CD14-positive monocyte (primary cell): ENCODE data around the gene CDK5RAP2. TPM values are rescaled to one million over a fixed set of nuclear protein-coding genes. Genes with fewer than 3 reads are reported as not detected.

ENCODE experiments used
- DNase-seq, 3 donors: peaks; one replicate each; pipeline ENCODE4 v3.0.0-alpha.2; 2011 to 2022
- H2AFZ ChIP-seq: 2 replicates; pipeline ENCODE4 v1.6.0; 2012; ENCODE audit warnings: mild to moderate bottlenecking, low read depth, low read length, inconsistent platforms; ENCODE audit not compliant: insufficient read depth, poor library complexity, severe bottlenecking
- H3K27ac ChIP-seq, 2 donors: 1 replicate in 1 of 2; 2 replicates in 1 of 2; pipeline ENCODE4 v1.5.1; 2012 to 2013; ENCODE audit warnings: low read length in 2 of 2, control low read depth in 1 of 2, inconsistent platforms in 1 of 2, low read depth in 1 of 2, mild to moderate bottlenecking in 1 of 2
- H3K27me3 ChIP-seq, 2 donors: one replicate each; pipeline versions ENCODE4 v1.6.0 to v1.6.1; 2011 to 2013; ENCODE audit warnings: low read length in 2 of 2; ENCODE audit not compliant: control insufficient read depth in 2 of 2, insufficient read depth in 2 of 2
- H3K36me3 ChIP-seq, 2 donors: replicated peaks in 1 of 2; 1 replicate in 1 of 2; 2 replicates in 1 of 2; pipeline versions ENCODE4 v1.5.1 to v1.6.1; 2012 to 2013; ENCODE audit warnings: low read length in 2 of 2, control low read depth in 1 of 2, inconsistent platforms in 1 of 2, mild to moderate bottlenecking in 1 of 2; ENCODE audit not compliant: insufficient read depth in 2 of 2, control insufficient read depth in 1 of 2
- H3K4me1 ChIP-seq, 2 donors: 1 replicate in 1 of 2; 2 replicates in 1 of 2; pipeline versions ENCODE4 v1.5.1 to v1.6.1; 2012 to 2013; ENCODE audit warnings: low read length in 2 of 2, control low read depth in 1 of 2, inconsistent platforms in 1 of 2, mild to moderate bottlenecking in 1 of 2, moderate library complexity in 1 of 2; ENCODE audit not compliant: insufficient read depth in 2 of 2, control insufficient read depth in 1 of 2
- H3K4me2 ChIP-seq: replicated peaks from 2 replicates; pipeline ENCODE3; 2012; ENCODE audit warnings: low read length, moderate library complexity, mild to moderate bottlenecking; ENCODE audit not compliant: poor library complexity, severe bottlenecking; ENCODE audit errors: extremely low read depth
- H3K4me3 ChIP-seq, 3 experiments: fragments of 200-600 bp in 1 of 3; sonication (generic) in 1 of 3; replicated peaks in 1 of 3; 1 replicate in 2 of 3; 2 replicates in 1 of 3; pipeline ENCODE4 v1.5.1; 2011 to 2013; ENCODE audit warnings: low read length in 3 of 3, mild to moderate bottlenecking in 3 of 3, control low read depth in 2 of 3, low read depth in 2 of 3, inconsistent platforms in 1 of 3, moderate library complexity in 1 of 3
- H3K79me2 ChIP-seq: 2 replicates; pipeline ENCODE4 v1.6.0; 2012; ENCODE audit warnings: mild to moderate bottlenecking, control low read depth, inconsistent platforms, low read length, moderate library complexity; ENCODE audit not compliant: insufficient read depth
- H3K9ac ChIP-seq: 2 replicates; pipeline ENCODE4 v1.6.0; 2017; ENCODE audit warnings: low read length, mild to moderate bottlenecking; ENCODE audit not compliant: insufficient read depth, poor library complexity, severe bottlenecking
- H3K9me3 ChIP-seq, 2 donors: replicated peaks in 1 of 2; 1 replicate in 1 of 2; 2 replicates in 1 of 2; pipeline versions ENCODE4 v1.5.1 to v1.6.1; 2012 to 2013; ENCODE audit warnings: low read length in 2 of 2, control low read depth in 1 of 2; ENCODE audit not compliant: control insufficient read depth in 1 of 2, insufficient read depth in 1 of 2
- H4K20me1 ChIP-seq: 2 replicates; pipeline ENCODE4 v1.6.0; 2012; ENCODE audit warnings: mild to moderate bottlenecking, low read length, control low read depth, moderate library complexity; ENCODE audit not compliant: insufficient read depth
- H3K27ac Mint-ChIP-seq, 7 donors: one replicate each; pipeline ENCODE4 v1.8.0; 2020; ENCODE audit warnings: mild to moderate bottlenecking in 7 of 7, mixed read lengths in 7 of 7, moderate library complexity in 6 of 7, inconsistent platforms in 2 of 7
- H3K27me3 Mint-ChIP-seq, 3 donors: one replicate each; pipeline ENCODE4 v1.8.0; 2021 to 2022; ENCODE audit warnings: low read depth in 3 of 3, mild to moderate bottlenecking in 3 of 3, mixed read lengths in 3 of 3, moderate library complexity in 3 of 3, inconsistent platforms in 1 of 3
- H3K36me3 Mint-ChIP-seq, 2 donors: one replicate each; pipeline ENCODE4 v1.8.0; 2020; ENCODE audit warnings: mixed read lengths in 2 of 2, inconsistent platforms in 1 of 2, mild to moderate bottlenecking in 1 of 2
- H3K4me1 Mint-ChIP-seq: one replicate; pipeline ENCODE4 v1.8.0; 2020; ENCODE audit warnings: mild to moderate bottlenecking, mixed read lengths
- H3K4me3 Mint-ChIP-seq, 2 donors: one replicate each; pipeline ENCODE4 v1.8.0; 2020; ENCODE audit warnings: mild to moderate bottlenecking in 2 of 2, mixed read lengths in 2 of 2, moderate library complexity in 1 of 2
- H3K9me3 Mint-ChIP-seq, 7 donors: one replicate each; pipeline ENCODE4 v1.8.0; 2020 to 2022; ENCODE audit warnings: mixed read lengths in 7 of 7, mild to moderate bottlenecking in 6 of 7, moderate library complexity in 6 of 7, inconsistent platforms in 2 of 7
- CTCF ChIP-seq: fragments of 200-600 bp; IDR thresholded peaks from one replicate; pipeline ENCODE4 v1.8.0; 2022; ENCODE audit warnings: antibody characterized with exemption, mild to moderate bottlenecking
- WGBS: methylation state at CpG from one replicate; pipeline ENCODE4 v1.1.5; 2013; ENCODE audit warnings: missing lambda C conversion rate; ENCODE audit not compliant: insufficient coverage; 5-methylcytosine and 5-hydroxymethylcytosine counted together
- intact Hi-C, 2 donors: fragments of 100-400 bp; cut with micrococcal nuclease; formaldehyde crosslinking; loops; one replicate each; pipeline versions ENCODE4 v1.15.0 to v1.15.1; 2023
- polyA plus RNA-seq, 3 donors: library from polyadenylated mRNA; depleted of rRNA in 1 of 3; unstranded in 2 of 3; stranded (reverse) in 1 of 3; fragments of 300-500 nt in 2 of 3; fragments of >200 nt in 1 of 3; fragmentation: Illumina TruSeq in 2 of 3; gene quantifications; 1 replicate in 2 of 3; 2 replicates in 1 of 3; pipeline ENCODE4 v1.2.3, GENCODE V29; 2012 to 2021

Gene CDK5RAP2
- polyA plus RNA-seq, 3 donors: 2.0 to 13.7 (median 6.1) TPM

- Histone ChIP-seq H3K9me3 (peaks cover 0 to 11% of the 10 kb centered on the region in 2 donors), H3K27ac (no peak overlapping the region), H3K4me1 (no peaks in the 10 kb centered on the region), H3K36me3 (peaks cover 6 to 22% of the 10 kb centered on the region in 2 donors), H3K27me3 (no peaks in the 10 kb centered on the region), H3K4me2 (no peak overlapping the region), H3K9ac (no peak overlapping the region), H3K79me2 (no peaks in the 10 kb centered on the region), H2AFZ (no peak overlapping the region), H3K4me3 (no peak overlapping the region), H4K20me1 (no peaks in the 10 kb centered on the region)
- Mint-ChIP-seq H3K9me3 (peaks cover 0 to 11% (median 4%) of the 10 kb centered on the region in 7 donors), H3K27ac (no peak overlapping the region), H3K27me3 (peaks cover 0 to 5% (median 0%) of the 10 kb centered on the region in 3 donors), H3K36me3 (peaks cover 17 to 25% of the 10 kb centered on the region in 2 donors), H3K4me3 (no peak overlapping the region), H3K4me1 (no peaks in the 10 kb centered on the region)
- no peak for TF ChIP-seq CTCF
- WGBS: 93% methylated on average over 6 of the region's 10 CpGs
- DNase-seq: no peak
- intact Hi-C loops: no loop called here
Observed at GRCh38 chr9:120383611-120383998, 196.4 kb downstream of the CDK5RAP2 start.

- H3K4me2 ChIP-seq: no peak overlapping the region
- H3K36me3 ChIP-seq: peaks cover 0 to 11% of the 10 kb centered on the region in 2 donors
- H3K4me3 ChIP-seq: no peak overlapping the region
- no peak for DNase-seq
- H3K27ac ChIP-seq: no peak overlapping the region
- Mint-ChIP-seq H3K27me3 (peaks cover 0 to 3% (median 0%) of the 10 kb centered on the region in 3 donors), H3K4me3 (no peak overlapping the region), H3K36me3 (peaks cover 12 to 16% of the 10 kb centered on the region in 2 donors), H3K9me3 (peaks cover 0 to 11% (median 4%) of the 10 kb centered on the region in 7 donors), H3K27ac (no peak overlapping the region), H3K4me1 (no peaks in the 10 kb centered on the region)
- no peak for TF ChIP-seq CTCF
- no peaks in the 10 kb centered on the region for H3K27me3 ChIP-seq
- no peaks in the 10 kb centered on the region for H4K20me1 ChIP-seq
- intact Hi-C loops: no loop called here
- no peak overlapping the region for H2AFZ ChIP-seq
- WGBS: 91% methylated on average over 7 of the region's 7 CpGs
- no peak overlapping the region for H3K9ac ChIP-seq
- no peaks in the 10 kb centered on the region for H3K4me1 ChIP-seq
- H3K79me2 ChIP-seq: no peaks in the 10 kb centered on the region
- H3K9me3 ChIP-seq: peaks cover 0 to 11% of the 10 kb centered on the region in 2 donors
Observed at GRCh38 chr9:120382453-120382852, 197.5 kb downstream of the CDK5RAP2 start.
